HG03103 (cell line): ENCODE results near the gene CSPG4.
A peak's percentile ranks its signal among the peaks of the same experiment; 100 is the strongest.
"Not testable (repeated sequence)": the region's sequence is repeated elsewhere in the genome, so short reads cannot be mapped to it uniquely, and the experiment has no call there.

Experiments
- ATAC-seq: cut with Tn5 transposase; IDR thresholded peaks from one replicate; pipeline ENCODE4 v1.9.1; 2021; ENCODE audit warnings: low read depth; ENCODE audit not compliant: unreplicated experiment

CSPG4 gene

DNA sequence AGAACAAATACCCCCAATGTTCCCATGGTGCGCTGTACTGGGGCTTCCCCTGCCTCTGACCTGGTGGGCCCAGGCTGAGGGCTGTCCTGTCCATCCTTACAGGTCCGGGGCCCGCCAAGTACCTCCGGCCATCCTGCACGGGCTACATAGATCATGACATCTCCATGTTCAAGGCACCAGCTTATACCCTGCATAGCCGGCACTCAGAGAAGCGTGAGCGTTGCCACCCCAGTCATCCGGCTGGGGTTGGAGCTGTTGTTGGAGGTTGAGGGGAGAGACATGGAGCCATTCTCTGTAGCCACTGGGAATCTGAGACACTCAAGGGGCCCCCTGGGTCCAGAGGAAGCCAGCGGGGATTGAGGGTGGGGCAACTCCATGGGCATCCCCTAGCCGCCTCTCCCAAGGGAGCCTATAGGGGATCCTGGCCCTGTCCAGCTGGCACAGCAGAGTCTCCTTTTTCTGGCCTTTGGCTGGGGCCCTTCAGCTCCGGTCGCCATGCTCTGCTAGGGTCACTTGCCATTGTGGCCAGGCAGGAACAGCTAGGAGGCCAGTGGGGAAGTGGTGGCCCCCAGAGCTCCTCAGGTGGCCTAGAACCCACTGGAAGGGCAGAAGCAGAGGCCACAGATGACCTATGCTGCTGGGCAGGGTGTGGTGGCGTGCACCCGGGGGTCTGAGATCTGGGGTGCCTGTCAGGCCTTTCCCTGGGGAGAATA lies 12.5 kb upstream of the CSPG4 start:
- ATAC-seq = no peak

- ATAC-seq = peak; percentile 68
These were observed 11.4 kb upstream of the CSPG4 start for GRCh38 chr15:75723847-75724660.

DNA sequence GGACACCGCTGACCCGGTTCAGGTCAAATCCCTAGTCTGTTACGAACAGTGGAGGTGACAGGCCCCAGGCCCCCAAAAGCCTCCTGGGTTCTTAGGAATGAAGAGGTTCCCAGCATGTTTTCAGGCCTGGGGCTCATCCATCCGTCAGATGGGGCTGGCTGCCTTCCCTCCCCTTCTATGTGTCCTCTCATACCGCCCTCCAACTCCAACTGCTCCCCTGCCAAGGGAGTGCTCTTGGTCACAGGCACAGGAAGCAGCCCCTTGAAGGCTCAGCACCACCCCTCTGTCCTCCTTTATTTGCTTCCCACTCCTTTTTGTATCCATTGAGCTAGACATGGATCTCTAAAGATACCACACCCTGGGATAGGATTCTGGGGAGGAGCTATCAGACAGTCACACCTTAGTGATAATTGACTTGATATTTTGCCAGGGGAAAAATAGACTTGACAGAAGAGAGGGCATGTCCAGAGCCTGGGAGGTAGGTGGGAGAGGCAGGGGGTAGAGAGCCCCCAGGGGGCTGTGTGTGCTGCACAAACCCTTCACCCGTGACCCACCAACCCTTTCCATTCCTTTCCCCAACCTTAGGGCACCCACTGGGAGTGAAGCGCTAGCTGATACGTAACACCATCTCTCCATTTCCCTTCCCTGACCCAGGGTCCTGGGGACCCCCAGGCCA lies 10.7 kb upstream of the CSPG4 start:
- no peak for ATAC-seq

- no peak for ATAC-seq
These were observed 9.5 kb upstream of the CSPG4 start for GRCh38 chr15:75721923-75722870.

DNA sequence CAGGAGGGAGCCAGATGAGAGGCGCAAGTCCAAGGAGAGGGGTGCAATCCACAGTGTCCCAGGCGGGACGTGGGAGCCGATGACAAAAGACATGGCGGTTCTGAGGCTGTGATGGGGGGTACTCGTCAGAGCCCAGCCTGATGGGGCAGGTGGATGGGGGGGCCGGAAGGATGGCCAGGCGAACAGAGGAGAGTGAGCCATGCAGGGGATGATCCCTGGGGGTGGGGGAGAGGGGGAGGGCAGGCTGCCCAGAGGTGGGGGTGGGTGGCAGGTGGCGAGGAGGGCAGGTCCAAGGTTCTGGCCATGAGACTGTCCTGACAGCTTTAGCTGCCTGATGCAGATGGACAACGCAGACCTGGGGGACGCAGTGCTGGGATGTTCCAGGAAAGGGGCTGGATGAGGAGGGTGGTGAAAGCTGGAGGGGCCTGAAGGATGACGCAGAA lies 8.9 kb upstream of the CSPG4 start:
- ATAC-seq = no peak

DNA sequence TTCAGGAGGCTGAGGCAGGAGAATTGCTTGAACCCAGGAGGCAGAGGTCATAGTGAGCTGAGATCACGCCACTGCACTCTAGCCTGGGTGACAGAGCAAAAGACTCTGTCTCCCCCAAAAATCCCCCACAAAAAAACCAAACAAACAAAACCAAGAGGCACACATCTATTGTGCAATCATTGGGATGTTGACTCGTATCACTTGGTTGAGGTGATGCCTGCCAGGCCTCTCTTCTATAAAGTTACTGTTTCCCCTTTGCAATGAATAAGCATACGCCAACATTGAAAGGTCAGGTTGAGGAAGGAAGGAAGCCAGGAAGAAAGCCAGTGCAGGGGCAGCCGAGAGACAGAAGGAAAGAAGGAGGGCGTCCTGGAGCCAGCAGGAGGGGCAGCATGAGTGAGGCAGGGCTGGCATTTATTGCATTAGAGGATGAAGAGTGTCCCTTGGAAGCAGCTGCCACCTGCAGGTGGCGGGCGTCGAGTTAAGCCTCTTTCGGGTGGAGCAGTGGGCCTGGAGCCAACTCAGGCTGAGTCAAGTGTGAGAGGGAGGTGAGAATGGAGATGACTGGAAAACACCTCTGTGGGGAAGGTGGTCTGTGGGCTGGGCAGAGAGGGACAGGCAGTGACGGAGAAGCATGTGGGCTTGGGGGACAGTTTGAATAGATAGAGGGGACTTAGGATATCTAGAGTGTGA lies 8.3 kb upstream of the CSPG4 start:
- no peak for ATAC-seq

- no peak for ATAC-seq
These were observed 7.6 kb upstream of the CSPG4 start for GRCh38 chr15:75720297-75720696.

GRCh38 chr15:75718328-75718727 lies 5.7 kb upstream of the CSPG4 start:
- no peak for ATAC-seq

DNA sequence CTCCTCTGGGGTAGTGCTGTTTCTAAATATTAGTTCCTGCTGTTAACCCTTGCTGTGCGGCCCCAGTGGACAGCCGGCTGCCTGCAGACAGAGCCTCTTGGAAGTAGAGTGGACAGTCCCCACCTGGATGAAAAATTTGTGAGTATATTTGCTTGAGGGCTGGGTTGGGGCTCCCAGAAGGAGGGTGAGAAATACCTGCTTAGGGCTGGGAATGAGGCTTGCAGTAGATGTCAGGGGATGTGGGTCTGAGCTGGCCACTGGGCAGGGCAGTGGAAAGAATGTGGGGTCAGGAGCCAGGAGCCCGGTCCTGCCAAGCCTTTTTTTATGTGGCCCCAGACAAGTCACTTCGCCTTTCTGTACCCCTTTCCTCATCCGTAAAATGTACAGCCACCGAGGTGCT lies 4.4 kb upstream of the CSPG4 start:
- ATAC-seq = not testable (repeated sequence)

GRCh38 chr15:75716249-75716950 lies 3.8 kb upstream of the CSPG4 start:
- not testable (repeated sequence) for ATAC-seq

DNA sequence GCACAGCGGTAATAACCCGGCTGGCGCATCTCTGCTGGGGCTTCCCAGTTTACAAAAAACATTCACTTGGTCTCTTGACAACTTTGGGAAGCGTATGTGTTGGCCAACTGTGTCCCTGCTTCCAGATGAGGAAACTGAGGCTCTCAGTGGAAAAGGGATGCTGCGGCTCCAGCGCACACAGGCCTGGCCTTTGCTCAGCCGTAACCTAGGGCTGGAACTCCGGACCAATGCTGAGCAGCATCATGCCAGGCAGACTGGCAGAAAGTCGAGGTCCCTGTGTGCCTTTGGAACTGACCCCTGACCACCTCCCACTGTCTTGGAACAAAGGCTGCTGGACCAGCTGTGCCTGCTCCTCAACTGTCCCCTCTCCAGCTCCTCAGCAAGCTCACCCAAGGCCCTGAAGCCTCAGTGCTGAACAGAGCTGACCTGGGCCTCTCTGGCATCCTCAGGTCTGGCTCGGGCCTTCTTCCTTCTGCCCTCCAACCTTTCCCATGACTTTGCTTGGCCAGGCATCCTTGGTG lies 2.7 kb upstream of the CSPG4 start:
- not testable (repeated sequence) for ATAC-seq

DNA sequence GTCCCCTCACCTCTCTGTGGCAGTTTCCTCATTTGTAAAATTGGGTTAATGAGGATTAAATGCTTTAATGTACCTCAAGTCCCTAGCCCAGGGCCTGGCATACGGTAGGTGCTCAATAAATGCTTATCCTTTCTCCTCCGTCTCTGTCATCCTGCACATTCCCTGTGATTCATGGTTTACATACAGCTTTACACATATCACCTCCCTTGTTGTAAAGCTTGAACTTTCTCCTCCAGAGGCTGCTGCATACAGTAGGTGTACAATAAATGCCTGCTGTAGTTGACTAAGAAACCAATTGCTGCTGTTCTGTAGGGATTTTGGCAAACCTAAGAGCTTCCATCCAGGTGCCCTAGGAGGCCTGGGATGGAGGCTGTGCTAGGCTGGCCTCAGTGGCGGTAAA lies 1.5 kb upstream of the CSPG4 start:
- no peak for ATAC-seq

DNA sequence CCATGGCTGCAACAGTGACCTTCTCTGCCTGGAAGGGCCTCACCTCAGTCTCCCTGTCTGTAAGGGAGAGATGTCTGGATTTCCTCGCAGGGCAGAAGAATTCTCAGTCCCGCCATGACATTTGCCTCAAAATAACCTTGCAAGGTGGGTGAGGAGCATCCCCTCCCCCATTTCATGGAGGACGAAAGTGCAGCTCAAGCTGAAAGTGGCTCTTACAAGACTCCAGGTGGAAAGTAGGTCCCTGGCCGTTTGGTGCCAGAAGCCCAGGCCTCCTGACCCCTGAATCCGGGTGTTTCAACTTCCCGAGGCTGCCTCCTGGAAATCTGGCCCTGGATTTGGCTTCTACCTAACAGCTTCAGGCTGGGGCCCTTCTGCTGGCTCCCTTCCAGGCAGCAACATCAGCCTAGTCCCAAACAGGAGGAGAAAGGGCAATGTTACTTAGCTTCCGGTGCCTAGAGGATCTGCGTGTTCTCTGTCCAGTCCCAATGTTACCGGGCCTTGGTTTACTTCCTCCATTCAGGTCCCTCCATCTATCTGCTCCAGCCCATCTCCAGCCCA lies 769 bp upstream of the CSPG4 start:
- ATAC-seq = no peak

GRCh38 chr15:75711495-75711894 lies 1.2 kb downstream of the CSPG4 start:
- ATAC-seq = not testable (repeated sequence)

DNA sequence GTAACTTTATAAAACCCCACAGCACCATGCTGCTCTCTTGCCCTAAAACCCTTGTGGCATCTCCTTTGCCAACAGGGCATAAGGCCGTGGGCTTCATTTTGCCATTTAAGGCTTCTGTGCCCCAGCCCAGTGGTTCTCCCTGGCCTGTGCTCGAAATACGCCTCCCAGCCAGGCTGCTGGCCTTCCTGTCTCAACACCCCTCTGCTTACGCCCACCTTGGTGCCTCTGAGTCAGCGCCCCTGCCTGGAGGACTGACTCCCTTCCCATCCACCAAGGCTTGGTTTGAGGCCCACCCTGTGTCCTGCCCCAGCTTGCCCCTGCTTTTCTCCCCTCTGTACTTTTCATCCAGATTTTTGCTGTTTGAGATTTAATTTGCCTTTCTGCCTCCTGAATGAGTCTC lies 1.8 kb downstream of the CSPG4 start:
- not testable (repeated sequence) for ATAC-seq

GRCh38 chr15:75709458-75709857 lies 3.2 kb downstream of the CSPG4 start:
- not testable (repeated sequence) for ATAC-seq

DNA sequence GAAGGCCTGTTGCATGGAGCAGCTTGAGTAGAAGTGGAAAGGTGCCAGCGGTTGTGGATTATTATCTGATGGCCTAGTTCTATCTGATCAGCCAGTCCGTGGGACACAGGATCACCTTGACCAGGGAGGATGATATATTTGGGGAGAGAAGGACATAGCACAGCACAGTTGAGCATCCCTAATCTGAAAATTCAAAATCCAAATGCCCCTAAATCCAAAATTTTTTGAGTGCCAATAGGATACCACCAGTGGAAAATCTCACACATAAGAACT lies 6.0 kb downstream of the CSPG4 start:
- ATAC-seq = no peak

- ATAC-seq = no peak
These were observed 6.6 kb downstream of the CSPG4 start for GRCh38 chr15:75705854-75706681.
